Stimulated activated CD4-positive, alpha-beta T cell treated with anti-CD3 and anti-CD28 coated beads, Interleukin-15, amount 100 ng/mL, for 48 hours (primary cell): ENCODE results near the gene TMEM141.
"Not testable (repeated sequence)": the region's sequence is repeated elsewhere in the genome, so short reads cannot be mapped to it uniquely, and the experiment has no call there.

Source experiments
- DNase-seq, 2 donors: peaks; one replicate each; pipeline ENCODE4 v3.0.0-alpha.2; 2020; ENCODE audit warnings: low read depth in 2 of 2

The TMEM141 gene

GRCh38 chr9:136833381-136834048 is 42.4 kb downstream of the TMEM141 start:
- DNase-seq: not testable (repeated sequence)

- no peak for DNase-seq
Observed at GRCh38 chr9:136835162-136835931, 44.2 kb downstream of the TMEM141 start.

- DNase-seq: no peak
Observed at GRCh38 chr9:136835932-136836904, 45.1 kb downstream of the TMEM141 start.

GRCh38 chr9:136837146-136837855 is 46.2 kb downstream of the TMEM141 start:
- no peak for DNase-seq

DNA sequence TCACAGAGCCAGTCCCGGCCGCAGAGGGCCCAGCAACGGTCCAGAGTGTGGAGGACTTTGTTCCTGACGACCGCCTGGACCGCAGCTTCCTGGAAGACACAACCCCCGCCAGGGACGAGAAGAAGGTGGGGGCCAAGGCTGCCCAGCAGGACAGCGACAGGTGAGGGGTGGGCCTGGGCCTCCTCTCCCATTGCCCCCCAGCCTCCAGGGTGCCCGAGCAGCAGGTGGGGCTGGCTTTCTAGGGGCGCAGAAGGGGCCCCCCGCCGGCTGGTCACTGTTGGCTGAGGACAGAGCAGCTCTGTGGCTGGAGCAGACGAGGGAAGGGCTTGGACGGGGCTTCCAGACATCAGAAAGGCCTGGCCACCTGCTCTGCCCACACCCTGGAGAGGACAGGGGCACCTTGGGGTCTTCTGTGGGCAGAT is 46.7 kb downstream of the TMEM141 start:
- not testable (repeated sequence) for DNase-seq

GRCh38 chr9:136838314-136839228 is 47.4 kb downstream of the TMEM141 start:
- no peak for DNase-seq

DNA sequence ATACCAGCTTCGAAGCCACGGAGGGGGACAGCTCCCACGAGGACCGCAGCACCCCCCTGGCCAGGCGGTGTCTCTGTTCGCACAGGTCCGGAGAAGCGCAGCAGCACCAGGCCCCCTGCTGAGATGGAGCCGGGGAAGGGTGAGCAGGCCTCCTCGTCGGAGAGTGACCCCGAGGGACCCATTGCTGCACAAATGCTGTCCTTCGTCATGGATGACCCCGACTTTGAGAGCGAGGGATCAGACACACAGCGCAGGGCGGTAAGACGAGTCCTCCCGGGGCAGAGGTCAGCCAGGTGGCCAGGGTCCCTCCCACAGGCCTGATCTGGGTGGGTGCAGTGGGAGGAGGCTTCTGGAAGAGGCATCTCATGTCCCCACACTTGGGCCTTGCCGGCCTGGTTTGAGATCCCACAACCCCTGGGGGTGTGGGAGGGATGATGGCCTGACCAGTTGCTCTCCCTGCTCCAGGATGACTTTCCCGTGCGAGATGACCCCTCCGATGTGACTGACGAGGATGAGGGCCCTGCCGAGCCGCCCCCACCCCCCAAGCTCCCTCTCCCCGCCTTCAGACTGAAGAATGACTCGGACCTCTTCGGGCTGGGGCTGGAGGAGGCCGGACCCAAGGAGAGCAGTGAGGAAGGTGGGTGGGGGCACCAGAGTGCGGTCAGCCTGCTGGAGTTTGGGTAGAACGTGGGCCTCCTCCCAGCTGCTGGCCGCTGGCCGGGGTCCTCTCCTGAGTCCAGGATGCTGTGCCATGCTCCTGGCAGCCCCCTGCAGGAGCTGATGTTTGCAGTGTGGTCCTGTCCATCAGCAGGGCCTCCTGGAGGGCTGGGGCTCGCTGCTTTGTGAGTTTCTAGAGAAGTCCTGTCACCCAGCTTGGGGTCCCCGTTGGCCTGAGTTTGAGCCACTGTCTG is 48.3 kb downstream of the TMEM141 start:
- DNase-seq: no peak

GRCh38 chr9:136840140-136840876 is 49.2 kb downstream of the TMEM141 start:
- DNase-seq: no peak

DNA sequence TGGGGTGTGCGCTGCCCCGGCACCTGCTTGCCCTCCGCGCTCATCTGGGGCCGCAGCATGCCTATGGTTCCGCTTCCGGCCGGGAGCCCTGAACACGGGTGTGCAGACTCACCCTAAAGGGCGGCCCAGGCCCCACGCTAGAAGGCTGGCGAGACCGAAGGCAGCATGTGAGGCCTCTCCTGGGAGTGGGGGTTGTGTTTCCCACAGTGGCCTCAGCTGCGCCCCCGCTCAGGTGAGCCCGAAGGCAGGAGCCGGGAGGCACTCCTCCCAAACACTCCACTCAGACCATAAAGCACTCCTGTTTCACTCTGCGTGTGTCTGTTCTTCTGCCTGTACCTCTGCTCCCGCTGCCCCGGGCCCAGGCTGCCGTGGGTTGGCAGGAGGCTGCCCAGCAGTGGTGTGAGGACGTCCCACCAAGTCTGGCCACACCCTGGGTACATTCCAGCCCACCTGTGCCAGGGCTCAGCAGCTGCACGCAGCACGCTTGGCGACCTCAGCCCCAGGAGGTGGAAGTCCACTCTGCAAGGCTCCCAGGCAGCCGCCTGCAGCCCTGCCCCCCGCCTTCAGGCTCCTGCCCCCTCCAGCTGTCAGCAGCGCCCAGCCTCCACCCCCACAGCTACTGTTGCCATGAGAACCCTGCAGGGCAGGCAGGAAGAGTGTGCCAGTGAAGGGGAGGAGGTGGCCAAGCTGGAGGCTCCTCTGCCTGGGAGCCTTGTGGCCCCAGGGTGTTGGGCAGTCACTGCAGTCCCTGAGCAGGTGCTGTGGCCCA is 49.9 kb downstream of the TMEM141 start:
- no peak for DNase-seq

GRCh38 chr9:136841646-136842379 is 50.7 kb downstream of the TMEM141 start:
- DNase-seq: not testable (repeated sequence)

GRCh38 chr9:136842380-136842948 is 51.3 kb downstream of the TMEM141 start, which contains the start of gene AJM1:
Gene AJM1, plus strand, starts transcription at chr9:136842478. Its CDS starts 1,937 bp downstream, at chr9:136844415.
- peak; percentile 61 to 73 for DNase-seq
